ENCODE measurements around the gene BLVRA.

BLVRA gene

DNA sequence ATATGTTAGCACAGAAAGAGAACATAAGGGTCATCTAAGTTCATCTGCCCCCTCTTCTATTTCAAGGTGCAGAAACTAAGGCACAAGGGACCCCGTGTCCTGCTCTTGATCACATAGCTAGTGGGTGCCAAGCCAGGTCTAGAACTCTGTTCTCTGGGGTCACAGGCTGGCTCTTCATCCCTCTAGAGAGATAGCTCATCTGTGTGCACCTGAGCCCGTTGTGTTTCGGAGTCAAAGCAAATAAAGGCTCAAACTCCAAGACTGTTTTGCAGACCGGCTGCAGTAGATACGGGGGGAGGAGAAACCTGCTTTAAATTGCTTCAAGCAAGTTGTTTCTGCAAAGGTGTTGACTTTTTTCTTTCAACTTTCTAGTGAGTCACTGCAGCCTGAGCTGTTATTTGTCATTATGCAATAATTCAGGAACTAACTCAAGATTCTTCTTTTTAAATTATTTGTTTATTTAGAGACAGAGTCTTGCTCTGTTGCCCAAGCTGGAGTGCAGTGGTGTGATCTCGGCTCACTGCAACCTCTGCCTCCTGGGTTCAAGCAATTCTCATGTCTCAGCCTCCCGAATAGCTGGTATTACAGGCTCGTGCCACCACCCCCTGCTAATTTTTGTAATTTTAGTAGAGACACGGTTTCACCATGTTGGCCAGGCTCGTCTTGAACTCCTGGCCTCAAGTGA lies 6.5 kb downstream of the BLVRA start:
- no peak for TF ChIP-seq CTCF (IDR thresholded peaks at IDR 0.05; ENCODE audit: borderline replicate concordance, insufficient read depth, low read depth, low read length)
- H3K4me3 ChIP-seq (ENCODE audit: low read depth, low read length): no peak overlapping the region

- no peak for TF ChIP-seq CTCF (IDR thresholded peaks at IDR 0.05; ENCODE audit: borderline replicate concordance, insufficient read depth, low read depth, low read length)
- no peak overlapping the region for H3K4me3 ChIP-seq (ENCODE audit: low read depth, low read length)
Observed at GRCh38 chr7:43766564-43766963, 8.1 kb downstream of the BLVRA start.

- TF ChIP-seq CTCF (IDR thresholded peaks at IDR 0.05; ENCODE audit: borderline replicate concordance, insufficient read depth, low read depth, low read length): no peak
Observed at GRCh38 chr7:43767311-43767710, 8.8 kb downstream of the BLVRA start.

GRCh38 chr7:43768201-43768886 lies 9.9 kb downstream of the BLVRA start:
- no peak overlapping the region for H3K4me3 ChIP-seq (ENCODE audit: low read depth, low read length)
- no peak for TF ChIP-seq CTCF (IDR thresholded peaks at IDR 0.05; ENCODE audit: borderline replicate concordance, insufficient read depth, low read depth, low read length)

More at GRCh38 chr7:43767311-43767710, 8.8 kb downstream of the BLVRA start:
- no peak overlapping the region for H3K4me3 ChIP-seq (ENCODE audit: low read depth, low read length)

- no peak overlapping the region for H3K4me3 ChIP-seq (ENCODE audit: low read depth, low read length)
- no peak for TF ChIP-seq CTCF (IDR thresholded peaks at IDR 0.05; ENCODE audit: borderline replicate concordance, insufficient read depth, low read depth, low read length)
Observed at GRCh38 chr7:43768887-43769272, 10.4 kb downstream of the BLVRA start.

DNA sequence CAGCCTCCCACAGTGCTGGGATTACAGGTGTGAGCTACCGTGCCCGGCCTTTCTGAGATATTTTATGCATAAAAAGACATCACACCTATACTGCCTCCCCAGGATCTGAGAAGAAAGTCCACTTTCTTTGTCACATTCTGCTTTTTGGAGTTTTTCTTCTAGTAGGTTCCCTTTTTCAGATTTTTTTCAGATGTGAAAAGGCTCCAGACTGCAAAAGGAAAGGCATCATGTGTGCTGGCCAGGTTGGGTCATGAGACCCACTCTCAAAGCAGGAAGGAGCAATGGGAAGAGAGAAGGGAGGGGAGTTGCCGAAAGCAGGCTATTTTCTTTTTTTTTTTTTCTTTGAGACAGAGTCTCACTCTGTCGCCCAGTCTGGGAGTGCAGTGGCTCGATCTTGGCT lies 10.8 kb downstream of the BLVRA start:
- no peak for TF ChIP-seq CTCF (IDR thresholded peaks at IDR 0.05; ENCODE audit: borderline replicate concordance, insufficient read depth, low read depth, low read length)
- H3K4me3 ChIP-seq (ENCODE audit: low read depth, low read length): no peak overlapping the region

Measured in GM12875 (cell line).